GM18507 (cell line): Measurements from ENCODE around the gene DPY19L2.
"Not testable (repeated sequence)": the region's sequence is repeated elsewhere in the genome, so short reads cannot be mapped to it uniquely, and the experiment has no call there.

Source experiments
- DNase-seq: peaks from one replicate; pipeline ENCODE4 v3.0.0; 2011; ENCODE audit warnings: low read depth; ENCODE audit not compliant: insufficient read length; ENCODE audit errors: extremely low spot score
- FAIRE-seq: peaks from 2 replicates; lab custom pipeline; 2011; peaks lifted over from hg19 to GRCh38; lab: Jason Lieb, UNC

DPY19L2 gene

DNA sequence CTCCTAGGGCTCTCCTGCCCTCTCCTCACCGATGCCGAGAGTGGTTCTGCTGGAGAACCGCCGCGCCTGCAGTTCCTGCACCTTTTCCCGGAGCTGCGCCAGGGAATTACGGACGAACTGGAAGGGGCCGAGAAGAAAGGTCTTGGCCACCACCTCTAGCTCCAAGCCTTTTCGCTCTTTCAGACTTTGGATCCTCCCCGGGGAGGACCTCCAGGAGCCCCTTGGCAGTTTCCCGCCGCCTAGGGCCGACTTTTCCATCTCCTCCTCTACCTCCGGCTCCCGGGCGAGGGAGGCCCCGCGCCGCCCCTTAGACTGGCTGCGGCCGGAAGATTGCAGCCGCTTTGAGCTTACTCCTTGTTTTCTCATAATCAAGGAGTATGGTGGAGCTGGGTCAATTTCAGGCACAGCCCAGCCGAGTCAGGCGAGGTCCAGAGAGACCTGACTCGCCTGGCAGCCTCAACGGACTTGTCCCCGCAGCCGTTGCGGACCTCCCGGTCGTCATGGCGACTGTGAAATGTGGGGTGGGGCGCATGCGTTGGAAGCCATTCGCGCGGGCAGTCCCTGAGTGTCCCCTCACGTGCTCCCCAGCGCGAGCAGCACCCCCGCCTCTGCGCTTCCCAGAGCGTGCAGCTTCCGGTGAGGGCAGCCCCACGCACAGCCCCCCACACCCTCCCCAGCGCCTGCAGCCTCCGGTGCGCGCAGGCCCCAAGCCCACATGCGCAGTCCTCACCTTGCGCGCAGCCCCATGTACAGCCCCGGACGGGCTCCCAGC is at the start of gene DPY19L2:
Gene DPY19L2, minus strand, starts transcription at position 466 of the 772 bp plus-strand sequence. Its CDS starts 100 bp downstream, at position 366.
- FAIRE-seq (no peak), DNase-seq (no peak)

DNA sequence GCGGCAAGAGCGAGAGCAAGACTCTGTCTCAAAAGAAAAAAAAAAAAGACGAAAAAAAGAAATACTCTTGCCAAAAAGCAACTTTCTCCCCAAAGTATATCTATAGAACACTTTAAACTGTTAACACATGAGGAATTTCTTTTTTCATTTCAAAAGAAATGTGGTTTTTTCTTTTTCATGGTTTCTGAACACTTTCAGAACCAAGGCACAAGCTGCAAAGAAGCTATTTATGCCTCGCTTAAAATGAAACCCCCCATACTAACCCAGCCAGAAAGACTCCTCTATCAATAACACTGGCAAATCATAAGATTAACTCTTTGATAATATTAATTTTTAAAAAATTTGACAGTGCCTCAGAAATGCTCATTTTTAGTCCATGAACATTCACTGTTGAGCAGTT is 48.6 kb upstream of the DPY19L2 start:
- FAIRE-seq, result not testable (repeated sequence)

DNA sequence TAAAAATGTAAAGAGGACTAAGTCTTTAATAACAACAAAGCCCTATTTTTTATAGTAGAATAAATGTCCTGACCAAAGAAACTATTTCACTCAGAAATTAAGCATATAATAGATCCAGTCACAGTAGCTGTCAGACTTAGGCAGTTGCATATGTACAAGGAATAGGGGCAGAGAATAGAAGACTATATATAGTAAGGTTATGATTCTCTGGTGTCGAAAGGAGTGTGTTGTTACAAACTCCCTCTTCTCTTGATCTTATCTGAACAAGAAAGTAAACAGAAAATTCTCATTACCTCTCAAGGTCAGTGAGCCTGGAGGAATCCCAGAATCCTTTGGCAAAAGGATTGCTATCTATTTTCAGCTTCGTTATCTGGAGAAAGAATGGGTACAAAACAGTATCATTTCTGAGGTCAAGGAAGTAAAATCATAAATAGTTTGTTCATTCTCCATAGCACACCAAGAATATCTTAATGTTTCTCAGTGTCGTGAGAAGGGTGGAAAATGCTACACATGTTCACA is 46.9 kb upstream of the DPY19L2 start:
- FAIRE-seq, DNase-seq: not testable (repeated sequence)

More for the DNA sequence above, 48.6 kb upstream of the DPY19L2 start:
- DNase-seq, result not testable (repeated sequence)

- not testable (repeated sequence) for FAIRE-seq, DNase-seq
Measured at GRCh38 chr12:63714409-63714808, 46.1 kb upstream of the DPY19L2 start.

DNA sequence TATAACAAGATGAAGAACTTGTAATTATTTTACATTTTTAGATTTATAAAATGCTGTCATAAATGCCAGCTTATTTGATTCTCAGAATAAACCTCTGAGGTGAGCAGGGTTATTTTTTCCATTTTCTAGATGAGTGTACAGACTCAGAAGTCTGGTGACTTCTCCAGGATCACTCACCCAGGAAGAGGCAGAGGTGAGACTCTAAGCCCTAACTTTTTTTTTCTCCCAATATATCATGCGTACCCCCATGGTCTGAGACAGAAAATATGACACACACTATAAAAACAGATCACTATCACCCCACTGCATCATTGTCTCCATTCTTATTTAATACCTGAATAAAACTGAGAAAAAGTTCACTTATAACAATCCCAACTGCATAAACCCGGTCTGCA is 45.4 kb upstream of the DPY19L2 start:
- DNase-seq, FAIRE-seq: not testable (repeated sequence)

DNA sequence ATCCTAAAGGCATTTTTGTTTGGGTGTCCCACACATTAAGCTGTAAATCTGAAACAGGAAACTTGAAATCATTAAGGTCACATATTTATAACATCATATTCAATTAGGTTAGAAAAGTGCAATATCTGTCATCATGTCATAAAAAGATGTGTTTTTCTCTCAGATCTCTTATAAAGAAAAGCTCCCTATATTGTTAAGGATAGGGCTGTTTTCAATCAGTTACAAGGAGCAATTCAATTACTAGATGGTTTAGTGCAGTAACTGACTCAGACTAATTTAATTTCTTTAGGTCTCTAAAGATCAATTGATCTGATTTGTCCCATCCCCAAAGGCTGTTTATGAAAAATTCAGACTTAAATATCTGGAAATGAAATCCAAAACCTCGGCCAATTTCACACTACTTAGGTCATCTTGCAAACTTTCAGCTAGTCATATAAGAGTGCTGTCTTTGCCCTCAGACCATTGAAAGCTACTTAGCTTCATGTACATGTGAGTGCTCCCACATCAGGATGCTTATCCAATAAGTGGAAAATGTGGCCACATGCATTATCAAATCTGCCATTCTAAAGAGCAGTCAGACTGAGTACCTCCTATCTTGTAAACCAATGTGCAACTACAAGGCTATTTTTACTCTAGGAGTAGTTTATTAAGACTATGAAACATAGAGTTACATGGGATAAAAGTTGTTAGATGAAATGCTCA is 44.8 kb upstream of the DPY19L2 start:
- FAIRE-seq, result peak; percentile 38
- DNase-seq, result not testable (repeated sequence)

DNA sequence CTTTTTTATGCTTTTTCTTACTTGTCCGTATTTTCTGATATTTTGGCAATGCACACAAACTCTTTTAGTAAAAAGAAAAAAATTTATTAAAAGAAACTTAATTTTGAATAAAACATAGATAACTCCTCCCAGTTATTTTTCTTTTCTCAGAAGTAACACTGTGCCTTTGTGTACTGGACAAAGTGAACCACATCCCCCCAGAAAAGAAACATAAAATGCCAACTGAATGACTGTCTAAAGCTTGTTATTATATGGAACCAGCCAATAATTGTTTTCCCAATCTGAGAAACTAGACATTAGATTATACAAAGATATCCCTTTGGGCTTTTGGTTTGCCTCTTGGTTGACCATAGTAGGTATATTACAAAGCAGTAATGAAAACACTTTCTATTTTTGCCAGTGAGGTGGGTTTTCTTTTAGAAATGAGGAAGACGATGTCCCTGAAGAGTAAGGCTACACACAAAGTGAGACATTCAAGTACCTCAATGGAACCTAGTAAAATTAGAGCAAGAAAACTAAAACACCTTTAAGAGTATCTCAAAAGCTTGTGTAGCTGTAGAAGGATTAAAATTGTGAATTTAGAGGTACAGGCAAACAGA is 44.2 kb upstream of the DPY19L2 start:
- FAIRE-seq, DNase-seq: not testable (repeated sequence)

DNA sequence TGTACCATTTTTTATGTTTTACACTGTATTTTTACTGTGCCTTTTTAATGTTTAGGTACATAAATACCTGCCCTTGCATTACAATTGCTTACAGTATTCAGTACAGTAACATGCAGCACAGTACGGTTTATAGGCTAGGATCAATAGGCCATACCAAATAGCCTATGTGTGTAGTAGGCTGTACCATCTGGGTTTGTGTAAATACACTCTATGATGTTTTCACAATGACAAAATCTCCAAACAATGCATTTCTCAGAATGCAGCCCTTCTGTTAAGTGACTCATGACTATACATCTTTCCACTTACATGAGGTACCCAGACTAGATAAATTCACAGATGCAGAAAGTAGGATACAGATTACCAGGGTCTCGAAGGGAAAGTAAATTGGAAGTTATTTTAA is 43.0 kb upstream of the DPY19L2 start:
- not testable (repeated sequence) for FAIRE-seq, DNase-seq

DNA sequence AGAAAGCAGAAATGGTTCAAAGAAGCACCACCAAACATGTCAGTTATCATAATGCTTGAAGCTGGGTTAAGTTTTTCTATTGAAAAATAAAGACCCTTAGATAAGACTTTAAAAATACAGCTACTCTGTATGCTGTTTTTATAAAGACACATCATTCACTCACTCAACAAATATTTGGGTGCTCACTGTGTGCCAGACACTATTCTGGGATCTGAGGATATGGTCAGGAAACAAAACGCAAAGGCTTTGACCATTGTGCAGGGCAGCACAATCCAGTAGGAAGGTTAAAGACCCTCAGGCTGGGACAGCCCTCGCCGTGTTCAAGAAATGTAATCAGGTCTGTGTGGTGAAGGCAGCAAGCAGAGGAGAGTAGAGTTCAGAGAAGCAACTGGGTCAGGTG is 38.0 kb upstream of the DPY19L2 start:
- FAIRE-seq (no peak), DNase-seq (no peak)

DNA sequence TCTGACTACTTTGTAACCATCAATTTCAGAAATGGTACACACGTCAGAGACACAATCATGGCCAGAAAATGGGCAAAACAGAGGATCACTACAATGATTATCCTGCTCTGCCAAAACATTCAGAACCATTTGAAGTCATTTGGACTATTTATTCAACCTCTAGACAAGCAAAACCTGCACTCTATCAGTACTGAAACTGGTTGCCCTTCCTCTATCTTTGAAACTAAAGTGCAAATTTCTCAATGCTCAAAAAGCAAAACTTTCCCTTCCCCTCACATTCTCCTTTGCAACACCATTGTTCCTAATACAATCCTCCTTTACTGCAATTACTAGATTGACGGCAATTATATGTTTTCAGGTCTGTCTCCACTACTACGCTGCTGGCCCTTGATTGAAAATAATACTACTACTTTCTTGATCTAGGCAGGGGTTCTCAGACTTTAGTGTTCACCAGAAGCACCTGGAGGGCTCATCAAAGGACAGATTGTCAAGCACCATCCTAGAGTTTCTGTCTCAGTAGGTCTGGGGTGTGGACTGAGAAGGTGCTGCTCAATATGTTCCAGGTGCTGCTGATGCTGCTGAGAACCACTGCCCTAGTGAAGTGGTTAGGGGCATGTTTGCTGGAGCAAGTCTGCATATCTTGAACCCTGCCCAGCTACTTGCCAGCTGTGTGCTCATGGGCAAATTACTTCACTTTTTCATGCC is 31.5 kb upstream of the DPY19L2 start:
- not testable (repeated sequence) for DNase-seq, FAIRE-seq

DNA sequence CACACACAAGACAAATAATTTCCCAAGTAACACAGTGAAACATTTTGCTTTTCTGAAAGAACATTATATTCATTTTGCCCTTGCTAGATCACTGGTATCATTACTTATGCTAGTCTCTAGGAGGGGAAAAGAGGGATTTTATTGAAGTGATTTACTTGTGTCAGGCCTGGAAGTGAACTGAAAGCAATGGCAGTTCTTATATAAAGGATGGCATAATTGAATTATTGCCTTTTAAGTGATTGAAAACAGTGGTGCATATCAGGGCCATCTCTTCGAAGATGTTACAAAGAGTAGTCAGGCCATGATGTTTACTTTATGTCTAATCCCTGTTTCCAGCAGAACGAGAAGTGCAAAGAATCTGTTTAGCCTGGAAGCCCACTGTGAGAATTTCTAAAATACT is 30.7 kb upstream of the DPY19L2 start:
- not testable (repeated sequence) for FAIRE-seq, DNase-seq

GRCh38 chr12:63690837-63691236 is 22.5 kb upstream of the DPY19L2 start:
- not testable (repeated sequence) for FAIRE-seq

GRCh38 chr12:63689141-63689540 is 20.8 kb upstream of the DPY19L2 start:
- DNase-seq, FAIRE-seq: not testable (repeated sequence)

More at GRCh38 chr12:63690837-63691236, 22.5 kb upstream of the DPY19L2 start:
- DNase-seq, result not testable (repeated sequence)

DNA sequence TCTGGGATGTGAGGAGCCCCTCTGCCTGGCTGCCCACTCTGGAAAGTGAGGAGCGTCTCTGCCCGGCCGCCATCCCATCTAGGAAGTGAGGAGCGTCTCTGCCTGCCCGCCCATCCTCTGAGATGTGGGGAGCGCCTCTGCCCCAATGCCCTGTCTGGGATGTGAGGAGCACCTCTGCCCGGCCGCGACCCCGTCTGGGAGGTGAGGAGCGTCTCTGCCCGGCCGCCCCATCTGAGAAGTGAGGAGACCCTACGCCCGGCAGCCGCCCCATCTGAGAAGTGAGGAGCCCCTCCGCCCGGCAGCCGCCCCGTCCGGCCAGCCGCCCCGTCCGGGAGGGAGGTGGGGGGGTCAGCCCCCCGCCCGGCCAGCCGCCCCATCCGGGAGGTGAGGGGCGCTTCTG is 18.3 kb upstream of the DPY19L2 start:
- not testable (repeated sequence) for FAIRE-seq, DNase-seq

- not testable (repeated sequence) for DNase-seq, FAIRE-seq
Measured at GRCh38 chr12:63685789-63686188, 17.5 kb upstream of the DPY19L2 start.

- FAIRE-seq, DNase-seq: not testable (repeated sequence)
Measured at GRCh38 chr12:63682617-63683016, 14.3 kb upstream of the DPY19L2 start.

- not testable (repeated sequence) for DNase-seq, FAIRE-seq
Measured at GRCh38 chr12:63680758-63681157, 12.5 kb upstream of the DPY19L2 start.

DNA sequence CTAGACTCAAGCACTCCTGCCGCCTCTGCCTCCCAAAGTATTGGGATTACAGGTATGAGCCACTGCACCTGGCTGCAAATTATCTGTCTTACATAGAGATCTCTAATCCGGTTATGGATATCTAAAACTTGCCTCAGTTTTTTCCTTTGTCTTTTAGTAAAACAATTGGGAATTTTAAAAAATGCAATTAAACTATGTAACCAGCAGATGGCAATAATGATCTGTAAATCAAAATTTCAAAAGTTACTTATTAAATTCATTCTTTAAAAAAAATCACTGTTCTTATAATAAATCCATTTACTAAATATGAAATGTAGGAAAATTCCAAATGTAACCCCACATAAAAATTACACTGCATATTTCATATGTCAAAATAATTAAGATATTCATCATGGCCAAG is 4.3 kb upstream of the DPY19L2 start:
- not testable (repeated sequence) for DNase-seq, FAIRE-seq

DNA sequence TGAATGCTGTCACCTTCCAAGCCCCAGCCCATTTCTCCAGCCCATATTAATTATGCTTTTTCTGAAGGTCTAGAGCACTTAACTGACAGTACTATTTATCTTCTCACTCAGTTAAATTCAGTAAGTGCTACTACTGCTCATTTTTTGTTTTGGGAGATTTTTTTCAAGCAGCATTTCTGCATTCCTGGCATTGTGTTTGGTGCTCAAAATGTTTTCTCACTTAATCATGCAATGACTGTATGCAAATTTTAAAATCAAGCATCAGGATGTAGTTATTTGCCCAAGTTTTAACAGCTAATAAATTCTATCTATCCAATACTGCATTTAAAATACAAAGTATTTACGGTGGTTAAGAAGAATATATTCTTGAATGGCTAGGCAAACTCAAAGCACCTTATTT is 1.6 kb upstream of the DPY19L2 start:
- not testable (repeated sequence) for DNase-seq, FAIRE-seq
